PFSK-1 (cell line): ENCODE measurements around the gene NEK2.

ENCODE experiments used
- FOXP2 ChIP-seq: optimal IDR thresholded peaks from 2 replicates; pipeline ENCODE3; 2011; ENCODE audit warnings: borderline replicate concordance, control low read depth, inconsistent platforms; ENCODE audit not compliant: insufficient read depth; ENCODE audit errors: extremely low read length, extremely low read depth
- POLR2AphosphoS5 ChIP-seq: IDR thresholded peaks from 2 replicates; pipeline ENCODE4 v1.6.1; 2012; ENCODE audit warnings: low read depth, mild to moderate bottlenecking, control low read depth, low read length, moderate library complexity
- SIN3A ChIP-seq: IDR thresholded peaks from 2 replicates; pipeline ENCODE4 v1.6.1; 2012; ENCODE audit warnings: mild to moderate bottlenecking, low read length, moderate library complexity, borderline replicate concordance; ENCODE audit not compliant: insufficient read depth
- TAF1 ChIP-seq: IDR thresholded peaks from 2 replicates; pipeline ENCODE4 v1.6.1; 2012; ENCODE audit warnings: low read length, control low read depth, borderline replicate concordance; ENCODE audit not compliant: insufficient read depth
- TF ChIP-seq, protein P1 (sequence below), 2 experiments: IDR thresholded peaks; 2 replicates each; pipeline versions ENCODE4 v1.6.1 to v1.8.0; 2011 to 2012; ENCODE audit warnings: low read depth in 2 of 2, low read length in 2 of 2, control low read depth in 1 of 2, inconsistent platforms in 1 of 2, mild to moderate bottlenecking in 1 of 2, moderate library complexity in 1 of 2; ENCODE audit not compliant: insufficient read depth in 1 of 2

Gene NEK2

DNA sequence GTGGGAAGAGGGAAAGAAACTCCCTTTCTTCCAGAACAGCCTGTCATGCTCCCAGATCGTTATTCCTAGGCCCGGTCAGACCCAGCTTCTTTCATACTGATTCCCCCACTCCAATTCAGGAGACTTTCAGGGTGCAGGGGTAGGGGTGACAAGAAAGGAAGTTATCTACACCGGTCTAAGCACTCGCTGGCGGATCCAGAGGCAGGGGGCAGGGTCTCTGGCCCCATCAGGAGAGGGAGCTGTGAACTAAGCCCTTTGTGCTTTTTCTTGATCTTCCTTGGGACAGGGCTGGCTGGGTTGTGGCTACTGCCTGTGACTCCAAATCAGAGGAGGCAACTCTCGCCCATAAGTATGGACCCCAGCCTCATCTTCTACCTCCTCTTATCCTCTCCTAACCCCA lies 44.3 kb downstream of the NEK2 start:
- TF ChIP-seq SIN3A = no peak
- TF ChIP-seq POLR2AphosphoS5 = no peak

DNA sequence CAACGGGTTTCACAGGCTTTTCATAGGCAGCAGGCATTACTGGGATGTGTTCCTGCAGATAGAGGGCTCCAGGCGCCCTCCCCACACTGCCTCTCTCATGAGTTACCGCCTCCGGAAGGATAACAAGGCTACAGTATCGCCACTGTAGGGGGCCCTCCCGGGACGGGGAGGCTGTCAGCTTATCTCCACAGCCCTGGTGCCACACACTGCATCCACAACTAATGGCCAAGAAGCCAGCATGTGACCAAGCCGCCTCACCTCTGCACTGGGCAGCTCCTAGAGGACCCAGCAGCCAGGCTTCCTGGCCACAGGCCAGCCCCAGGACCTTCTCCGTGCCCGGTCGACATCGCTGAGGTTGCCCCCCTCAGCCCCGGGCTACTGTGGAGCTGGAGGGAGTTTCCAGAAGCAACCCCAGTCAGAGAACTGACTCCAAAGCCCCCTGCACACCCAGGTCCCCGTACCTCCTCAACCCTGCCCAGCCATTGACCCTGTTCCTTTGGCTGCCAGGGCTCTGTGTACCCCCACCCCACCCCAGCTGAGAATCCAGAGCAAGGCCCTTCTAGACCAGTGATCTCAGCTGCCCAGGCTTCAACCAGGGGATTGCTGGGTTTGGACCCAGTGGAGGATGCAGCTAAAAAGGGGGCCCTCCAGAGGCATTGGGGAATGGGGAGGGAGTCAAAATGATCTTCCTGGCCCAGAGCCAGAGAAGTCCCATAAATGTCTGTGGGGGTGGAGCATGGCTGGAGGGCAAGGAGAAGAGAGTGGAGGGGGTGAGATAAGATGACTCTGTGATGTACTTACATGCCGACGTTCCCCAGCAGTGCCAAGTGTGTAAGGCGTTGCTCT lies 45.0 kb downstream of the NEK2 start:
- TF ChIP-seq, protein P1, sequence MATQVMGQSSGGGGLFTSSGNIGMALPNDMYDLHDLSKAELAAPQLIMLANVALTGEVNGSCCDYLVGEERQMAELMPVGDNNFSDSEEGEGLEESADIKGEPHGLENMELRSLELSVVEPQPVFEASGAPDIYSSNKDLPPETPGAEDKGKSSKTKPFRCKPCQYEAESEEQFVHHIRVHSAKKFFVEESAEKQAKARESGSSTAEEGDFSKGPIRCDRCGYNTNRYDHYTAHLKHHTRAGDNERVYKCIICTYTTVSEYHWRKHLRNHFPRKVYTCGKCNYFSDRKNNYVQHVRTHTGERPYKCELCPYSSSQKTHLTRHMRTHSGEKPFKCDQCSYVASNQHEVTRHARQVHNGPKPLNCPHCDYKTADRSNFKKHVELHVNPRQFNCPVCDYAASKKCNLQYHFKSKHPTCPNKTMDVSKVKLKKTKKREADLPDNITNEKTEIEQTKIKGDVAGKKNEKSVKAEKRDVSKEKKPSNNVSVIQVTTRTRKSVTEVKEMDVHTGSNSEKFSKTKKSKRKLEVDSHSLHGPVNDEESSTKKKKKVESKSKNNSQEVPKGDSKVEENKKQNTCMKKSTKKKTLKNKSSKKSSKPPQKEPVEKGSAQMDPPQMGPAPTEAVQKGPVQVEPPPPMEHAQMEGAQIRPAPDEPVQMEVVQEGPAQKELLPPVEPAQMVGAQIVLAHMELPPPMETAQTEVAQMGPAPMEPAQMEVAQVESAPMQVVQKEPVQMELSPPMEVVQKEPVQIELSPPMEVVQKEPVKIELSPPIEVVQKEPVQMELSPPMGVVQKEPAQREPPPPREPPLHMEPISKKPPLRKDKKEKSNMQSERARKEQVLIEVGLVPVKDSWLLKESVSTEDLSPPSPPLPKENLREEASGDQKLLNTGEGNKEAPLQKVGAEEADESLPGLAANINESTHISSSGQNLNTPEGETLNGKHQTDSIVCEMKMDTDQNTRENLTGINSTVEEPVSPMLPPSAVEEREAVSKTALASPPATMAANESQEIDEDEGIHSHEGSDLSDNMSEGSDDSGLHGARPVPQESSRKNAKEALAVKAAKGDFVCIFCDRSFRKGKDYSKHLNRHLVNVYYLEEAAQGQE (IDR thresholded peaks at IDR 0.05; ENCODE audit: insufficient read depth in 1 of 2, low read depth in 2 of 2, low read length in 2 of 2) = no peak
- TF ChIP-seq SIN3A (no peak), FOXP2 (no peak), POLR2AphosphoS5 (no peak), TAF1 (no peak)

DNA sequence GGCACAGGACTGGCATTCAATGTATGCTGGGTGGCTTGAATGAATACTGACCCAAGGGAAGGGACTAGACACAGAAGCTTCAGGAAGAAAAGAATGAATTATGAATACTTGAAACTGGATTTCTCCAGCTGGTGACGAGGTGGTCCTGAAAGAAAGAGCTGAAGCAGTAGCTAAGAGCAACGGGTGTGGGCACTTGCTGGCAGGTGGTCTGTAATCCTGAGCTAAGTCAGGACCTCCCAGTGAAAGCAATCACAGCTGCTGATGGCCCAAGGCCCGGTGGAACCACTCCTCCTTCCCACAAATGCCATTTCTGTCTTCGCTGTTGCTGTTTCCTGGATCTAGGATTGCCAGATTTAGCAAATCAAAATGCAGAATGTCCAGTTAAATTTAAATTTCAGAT lies 47.0 kb downstream of the NEK2 start:
- TF ChIP-seq POLR2AphosphoS5 = no peak
- no peak for TF ChIP-seq SIN3A
- TF ChIP-seq FOXP2 = no peak

DNA sequence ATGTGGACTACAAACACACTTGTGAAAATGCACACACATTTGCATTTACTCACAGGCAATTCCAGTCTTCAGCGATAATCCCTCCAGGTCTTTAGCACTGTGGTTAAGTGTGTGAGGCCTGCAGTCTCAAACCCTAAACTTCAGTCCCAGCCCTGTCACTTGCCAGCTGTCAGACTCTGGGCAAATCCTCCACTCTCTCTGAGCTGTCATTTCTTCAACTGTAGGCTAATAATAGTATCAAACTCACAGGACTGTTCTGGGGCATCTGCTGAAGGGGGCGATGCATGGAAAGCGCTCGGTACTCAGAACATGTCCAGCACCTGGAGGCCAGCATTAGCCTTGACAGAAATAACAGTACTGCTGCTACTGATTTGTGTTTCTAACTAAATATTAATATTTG lies 48.2 kb downstream of the NEK2 start:
- TF ChIP-seq SIN3A (no peak), POLR2AphosphoS5 (no peak), FOXP2 (no peak)
- TF ChIP-seq, protein P1 (IDR thresholded peaks at IDR 0.05; ENCODE audit: insufficient read depth in 1 of 2, low read depth in 2 of 2, low read length in 2 of 2) = no peak

DNA sequence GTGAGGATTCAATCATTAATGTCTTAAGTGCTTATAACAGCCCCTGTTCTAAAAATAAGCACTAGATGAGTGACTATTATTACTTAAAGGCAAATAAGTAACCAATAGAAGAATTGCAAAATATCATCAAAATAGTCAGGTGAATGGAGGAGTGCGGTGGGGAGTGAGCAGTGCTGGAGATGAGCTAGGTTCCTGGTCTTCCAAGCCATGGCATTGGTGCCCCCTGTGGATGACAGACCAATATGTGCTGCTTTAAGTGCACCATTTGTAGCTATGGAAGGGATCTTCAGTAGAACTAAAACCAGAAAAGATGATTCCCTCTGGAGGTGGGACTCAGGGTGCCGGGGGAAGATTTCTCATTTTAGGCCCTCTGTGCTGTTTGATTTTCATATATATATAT lies 50.4 kb downstream of the NEK2 start:
- no peak for TF ChIP-seq POLR2AphosphoS5
- TF ChIP-seq TAF1 = no peak
- TF ChIP-seq, protein P1 (IDR thresholded peaks at IDR 0.05; ENCODE audit: insufficient read depth in 1 of 2, low read depth in 2 of 2, low read length in 2 of 2) = no peak
- TF ChIP-seq SIN3A = no peak

DNA sequence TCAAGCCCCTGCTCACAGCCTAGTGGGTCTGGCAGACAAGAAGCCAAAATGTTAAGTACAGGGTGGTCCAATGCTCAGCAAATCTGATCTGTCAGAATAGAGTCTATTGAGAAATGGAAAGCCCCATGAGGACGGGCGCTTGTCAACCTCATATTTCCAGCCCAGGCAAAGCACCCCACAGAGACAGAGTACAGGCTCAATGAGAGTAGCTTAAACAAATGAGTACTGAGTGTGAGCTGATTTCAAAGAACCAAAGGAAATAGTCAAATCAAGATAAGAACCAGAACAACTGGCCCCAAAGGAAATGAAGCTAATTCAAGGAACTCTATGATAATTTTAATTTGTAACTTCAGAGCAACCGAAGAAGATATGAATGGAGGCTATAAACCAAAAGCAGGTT lies 51.9 kb downstream of the NEK2 start:
- TF ChIP-seq SIN3A (no peak), TAF1 (no peak), POLR2AphosphoS5 (no peak), FOXP2 (no peak)
- TF ChIP-seq, protein P1 (IDR thresholded peaks at IDR 0.05; ENCODE audit: insufficient read depth in 1 of 2, low read depth in 2 of 2, low read length in 2 of 2) = no peak
